ENCODE measurements around the gene UBR4. TPM values are rescaled to one million over a fixed set of nuclear protein-coding genes. Genes with fewer than 3 reads are reported as not detected.

UBR4 gene
- polyA plus RNA-seq, 3 donors: 44.3 to 93.8 (median 49.4) TPM

- Histone ChIP-seq H3K79me2 (ENCODE audit: insufficient read depth, low read length) (peaks cover 100% of the 10 kb centered on the region), H4K20me1 (ENCODE audit: insufficient read depth, low read length) (peaks cover 87% of the 10 kb centered on the region), H3K9ac (ENCODE audit: insufficient read depth, low read length, poor library complexity, severe bottlenecking) (no peak overlapping the region), H3K27ac (ENCODE audit: low read depth in 1 of 2, low read length in 2 of 2) (peak overlapping the region in 1 of 2 donors; percentile 64), H3K4me3 (replicated peaks in 1 of 3; ENCODE audit: low read depth in 2 of 3, low read length in 3 of 3) (peak overlapping the region in 2 of 3 experiments; percentile 16 to 55), H3K4me1 (ENCODE audit: control insufficient read depth in 1 of 2, insufficient read depth in 2 of 2, low read length in 2 of 2) (peaks cover 21 to 32% of the 10 kb centered on the region in 2 donors), H3K9me3 (replicated peaks in 1 of 2; ENCODE audit: control insufficient read depth in 1 of 2, insufficient read depth in 1 of 2, low read length in 2 of 2) (no peaks in the 10 kb centered on the region), H3K36me3 (replicated peaks in 1 of 2; ENCODE audit: control insufficient read depth in 1 of 2, insufficient read depth in 2 of 2, low read length in 2 of 2) (peaks cover 21 to 27% of the 10 kb centered on the region in 2 donors), H3K27me3 (ENCODE audit: control insufficient read depth in 2 of 2, insufficient read depth in 2 of 2, low read length in 2 of 2) (no peaks in the 10 kb centered on the region), H2AFZ (ENCODE audit: insufficient read depth, low read depth, low read length, poor library complexity, severe bottlenecking) (no peak overlapping the region), H3K4me2 (replicated peaks; ENCODE audit: extremely low read depth, low read length, poor library complexity, severe bottlenecking) (peak overlapping the region; percentile 52)
- DNase-seq: peak; percentile 12 to 46 (median 35)
- Mint-ChIP-seq H3K27me3 (ENCODE audit: low read depth in 3 of 3) (peaks cover 0 to 2% (median 0%) of the 10 kb centered on the region in 3 donors), H3K9me3 (no peaks in the 10 kb centered on the region), H3K36me3 (peaks cover 19 to 31% of the 10 kb centered on the region in 2 donors), H3K4me1 (peaks cover 39% of the 10 kb centered on the region), H3K4me3 (peak overlapping the region; percentile 61 to 84), H3K27ac (peak overlapping the region; percentile 52 to 91 (median 82))
- no peak for TF ChIP-seq CTCF (IDR thresholded peaks at IDR 0.05)
- WGBS (ENCODE audit: insufficient coverage): 33% methylated on average over 1 of the region's 6 CpGs
- intact Hi-C loops (cut with micrococcal nuclease): loop anchor here in 1 of 2 donors (5.0 to 10.0 kb wide), 2 partner anchors 108 to 300 kb away; partner anchors contain the start of genes AKR7A2, ALDH4A1 and SLC66A1
Observed at GRCh38 chr1:19204446-19205266, 5.4 kb downstream of the UBR4 start.

DNA sequence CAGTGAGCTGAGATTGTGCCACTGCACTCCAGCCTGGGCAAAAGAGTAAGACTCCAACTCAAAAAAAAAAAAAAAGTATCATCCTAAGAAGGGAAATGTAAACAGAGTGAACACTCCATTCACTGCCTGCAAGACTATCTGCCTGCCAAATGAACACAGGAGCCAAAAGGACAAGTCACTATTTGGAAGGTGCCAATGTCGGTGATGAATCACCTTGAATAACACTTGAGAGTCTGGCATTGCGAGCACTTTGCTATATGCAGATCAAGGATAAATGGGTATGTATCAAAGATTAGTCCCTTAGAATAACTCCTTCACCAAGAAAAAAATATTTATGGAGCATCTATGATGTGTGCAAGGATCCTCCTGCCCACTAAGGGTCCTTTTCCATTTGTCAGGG lies 6.6 kb downstream of the UBR4 start:
- no peaks in the 10 kb centered on the region for H3K9me3 Mint-ChIP-seq
- intact Hi-C loops (cut with micrococcal nuclease): loop anchor here in 1 of 2 donors (10.0 kb wide), 1 partner anchor 299 kb away; the partner anchor contains the start of gene ALDH4A1
- H4K20me1 ChIP-seq (ENCODE audit: insufficient read depth, low read length): peaks cover 87% of the 10 kb centered on the region
- H3K27ac Mint-ChIP-seq: peak overlapping the region in 2 of 7 donors; percentile 71 to 90
- H3K27me3 Mint-ChIP-seq (ENCODE audit: low read depth in 3 of 3): peaks cover 0 to 2% (median 0%) of the 10 kb centered on the region in 3 donors
- no CpG with 5 or more reads among the region's 2 CpGs for WGBS (ENCODE audit: insufficient coverage)
- peaks cover 30 to 43% of the 10 kb centered on the region in 2 donors for H3K36me3 Mint-ChIP-seq
- no peaks in the 10 kb centered on the region for H3K9me3 ChIP-seq (replicated peaks in 1 of 2; ENCODE audit: control insufficient read depth in 1 of 2, insufficient read depth in 1 of 2, low read length in 2 of 2)
- peaks cover 13 to 22% of the 10 kb centered on the region in 2 donors for H3K4me1 ChIP-seq (ENCODE audit: control insufficient read depth in 1 of 2, insufficient read depth in 2 of 2, low read length in 2 of 2)
- no peak overlapping the region for H3K9ac ChIP-seq (ENCODE audit: insufficient read depth, low read length, poor library complexity, severe bottlenecking)
- H3K79me2 ChIP-seq (ENCODE audit: insufficient read depth, low read length): peaks cover 88% of the 10 kb centered on the region
- no peak for DNase-seq
- no peak overlapping the region for H3K4me2 ChIP-seq (replicated peaks; ENCODE audit: extremely low read depth, low read length, poor library complexity, severe bottlenecking)
- H2AFZ ChIP-seq (ENCODE audit: insufficient read depth, low read depth, low read length, poor library complexity, severe bottlenecking): no peak overlapping the region
- peaks cover 33 to 39% of the 10 kb centered on the region in 2 donors for H3K36me3 ChIP-seq (replicated peaks in 1 of 2; ENCODE audit: control insufficient read depth in 1 of 2, insufficient read depth in 2 of 2, low read length in 2 of 2)
- no peak for TF ChIP-seq CTCF (IDR thresholded peaks at IDR 0.05)
- H3K27me3 ChIP-seq (ENCODE audit: control insufficient read depth in 2 of 2, insufficient read depth in 2 of 2, low read length in 2 of 2): no peaks in the 10 kb centered on the region
- peaks cover 28% of the 10 kb centered on the region for H3K4me1 Mint-ChIP-seq
- peak overlapping the region in 1 of 2 donors; percentile 64 for H3K27ac ChIP-seq (ENCODE audit: low read depth in 1 of 2, low read length in 2 of 2)
- no peak overlapping the region for H3K4me3 Mint-ChIP-seq
- no peak overlapping the region for H3K4me3 ChIP-seq (replicated peaks in 1 of 3; ENCODE audit: low read depth in 2 of 3, low read length in 3 of 3)

All from CD14-positive monocyte (primary cell).